ENCODE data around the gene GPC1. TPM values are rescaled to one million over a fixed set of nuclear protein-coding genes. Genes with fewer than 3 reads are reported as not detected.

The GPC1 gene
- total and polyA plus RNA-seq, 2 of the 4 experiments (the other 2 are of a cell fraction) = 16.0 to 211 TPM

- peak overlapping the region; percentile 100 for H2BK120ac ChIP-seq (ENCODE audit: low read depth, low read length)
- ChIA-PET CTCF (no interaction called here), POLR2A (ENCODE audit: unreplicated experiment) (interaction anchor here (0.5 kb wide), 1 partner anchor 47 kb away, joined by 3 read pairs; no protein-coding TSS in a partner anchor)
- H4K5ac ChIP-seq (ENCODE audit: low read depth, low read length) = peak overlapping the region; percentile 83
- peak overlapping the region; percentile 87 for H3K18ac ChIP-seq (ENCODE audit: low read depth, low read length)
- no peaks in the 10 kb centered on the region for H3K36me3 ChIP-seq (ENCODE audit: control insufficient read depth, insufficient read depth, low read length)
- intact Hi-C loops (cut with micrococcal nuclease) (no loop called here), in situ Hi-C loops (cut with MboI; ENCODE audit: low sequenced_read_pairs) (no loop called here), dilution Hi-C loops (cut with HindIII; ENCODE audit: low sequenced_read_pairs, unreplicated experiment) (no loop called here)
- peak overlapping the region; percentile 99 for H4K91ac ChIP-seq (ENCODE audit: insufficient read depth, low read depth, low read length)
- ATAC-seq (ENCODE audit: low read depth) (peak; percentile 69), DNase-seq (peak; percentile 98)
- H2AFZ ChIP-seq (replicated peaks; ENCODE audit: low read length, poor library complexity) = peak overlapping the region; percentile 92
- H2AK9ac ChIP-seq (replicated peaks; ENCODE audit: low read depth, low read length, poor library complexity) = peak overlapping the region; percentile 97
- H3K27ac ChIP-seq (ENCODE audit: insufficient read depth, low read length) = peak overlapping the region; percentile 90
- H3K9me1 ChIP-seq (ENCODE audit: insufficient read depth, low read length) = peaks cover 25% of the 10 kb centered on the region
- peak overlapping the region; percentile 49 for H3K9ac ChIP-seq (ENCODE audit: low read depth, low read length)
- H2BK20ac ChIP-seq (ENCODE audit: low read depth, low read length) = peak overlapping the region; percentile 100
- H3K79me1 ChIP-seq (ENCODE audit: low read depth in 1 of 2, low read length in 2 of 2) = peaks cover 0 to 22% of the 10 kb centered on the region in 2 experiments; a peak in 2 of 4 replicates
- H3K23ac ChIP-seq (ENCODE audit: low read depth, low read length) = peak overlapping the region; percentile 99
- BruUV-seq (replicated peaks) = no TSS peak
- peak overlapping the region; percentile 94 for H2AK5ac ChIP-seq (ENCODE audit: low read depth, low read length)
- peak overlapping the region; percentile 100 for H3K4ac ChIP-seq (ENCODE audit: low read depth, low read length)
- peak overlapping the region; percentile 98; the same call in 2 of the 3 replicates for H2BK15ac ChIP-seq (ENCODE audit: low read depth, low read length)
- peak overlapping the region; percentile 59 to 98 for H4K8ac ChIP-seq (ENCODE audit: low read depth in 2 of 2, low read length in 2 of 2)
- no peaks in the 10 kb centered on the region for H4K20me1 ChIP-seq (ENCODE audit: insufficient read depth, low read length)
- H3K4me1 ChIP-seq (ENCODE audit: control insufficient read depth, insufficient read depth, low read length) = peaks cover 11% of the 10 kb centered on the region
- H2BK5ac ChIP-seq (ENCODE audit: low read depth, low read length, poor library complexity, severe bottlenecking) = peak overlapping the region; percentile 96
- H3K4me2 ChIP-seq (ENCODE audit: low read depth, low read length) = peak overlapping the region; percentile 61
- H3K14ac ChIP-seq (replicated peaks; ENCODE audit: low read depth, low read length) = peak overlapping the region; percentile 99
- peak overlapping the region; percentile 20; the same call in 1 of the 2 replicates for H3K4me3 ChIP-seq (ENCODE audit: insufficient read depth, low read depth, low read length)
- peak overlapping the region; percentile 92 for H3K56ac ChIP-seq (ENCODE audit: extremely low read depth, insufficient read depth, low read length)
- no peak for TF ChIP-seq ELK1 (IDR thresholded peaks at IDR 0.05; ENCODE audit: borderline replicate concordance, low read depth, low read length)
- TF ChIP-seq CTCF (conservative IDR thresholded peaks at IDR 0.05; ENCODE audit: low read depth, low read length) = no peak
- peak; percentile 97 for TF ChIP-seq FOS (IDR thresholded peaks at IDR 0.05; ENCODE audit: low read depth, low read length)
- peak; percentile 94 for TF ChIP-seq MAFK (IDR thresholded peaks at IDR 0.05; ENCODE audit: low read depth, low read length)
- no peak for TF ChIP-seq CHD1 (IDR thresholded peaks at IDR 0.05; ENCODE audit: low read depth, low read length)
- TF ChIP-seq NFE2L2 (IDR thresholded peaks at IDR 0.05; ENCODE audit: low read depth, low read length) = peak; percentile 100
- TF ChIP-seq MAZ (IDR thresholded peaks at IDR 0.05; ENCODE audit: borderline replicate concordance, low read depth, low read length) = peak; percentile 90
- peak; percentile 24; the same call in 1 of the 2 replicates for TF ChIP-seq SMC3 (IDR thresholded peaks at IDR 0.05; ENCODE audit: low read depth, low read length)
- TF ChIP-seq RAD21 (IDR thresholded peaks at IDR 0.05; ENCODE audit: low read length) = no peak
- no peak for TF ChIP-seq RCOR1 (IDR thresholded peaks at IDR 0.05; ENCODE audit: insufficient replicate concordance, low read length)
- peak; percentile 45; the same call in 1 of the 2 replicates for TF ChIP-seq POLR2A (IDR thresholded peaks at IDR 0.05; ENCODE audit: low read depth, low read length)
- TF ChIP-seq MXI1 (IDR thresholded peaks at IDR 0.05; ENCODE audit: borderline replicate concordance, low read depth, low read length) = 0 out of 2 replicates have a peak, but pooled peaks have one; percentile 7
- no peaks in the 10 kb centered on the region for H3K27me3 ChIP-seq (ENCODE audit: control insufficient read depth, insufficient read depth, low read length)
- H3K9me3 ChIP-seq (ENCODE audit: control insufficient read depth, insufficient read depth, low read length) = no peaks in the 10 kb centered on the region
- 30% methylated on average over 2 of the region's 16 CpGs; no CpG with 5 or more reads in 1 of the 2 experiments for WGBS, 2 experiments (ENCODE audit: extremely low coverage in 2 of 2, insufficient read length in 1 of 2)
Measured at GRCh38 chr2:240387669-240388358, 47.6 kb upstream of the GPC1 start.
